ENCODE results near the gene GNG7.

The GNG7 gene

GRCh38 chr19:2491130-2491801, 211.2 kb downstream of the GNG7 start:
- ChIA-PET POLR2A (interaction anchor here (1.8 kb wide), 1 partner anchor 15 kb away, joined by 6 read pairs; the partner anchor contains the start of gene GADD45B), CTCF (no interaction called here)
- no peak for DNase-seq (ENCODE audit: extremely low spot score)
- no peak for TF ChIP-seq LEF1 (IDR thresholded peaks at IDR 0.05; ENCODE audit: borderline replicate concordance)
- no peak for TF ChIP-seq NFRKB (IDR thresholded peaks at IDR 0.05)
- TF ChIP-seq FOXK2 (IDR thresholded peaks at IDR 0.05) = no peak
- TF ChIP-seq PKNOX1 (IDR thresholded peaks at IDR 0.05) = no peak
- no peak for TF ChIP-seq BHLHE40 (IDR thresholded peaks at IDR 0.05; ENCODE audit: borderline replicate concordance)
- TF ChIP-seq SP1 (IDR thresholded peaks at IDR 0.05) = no peak
- TF ChIP-seq SUZ12 (IDR thresholded peaks at IDR 0.05) = no peak

GRCh38 chr19:2490659-2491058, 211.8 kb downstream of the GNG7 start:
- TF ChIP-seq BHLHE40 (IDR thresholded peaks at IDR 0.05; ENCODE audit: borderline replicate concordance) (no peak), L3MBTL2 (conservative IDR thresholded peaks at IDR 0.05) (no peak), SP1 (IDR thresholded peaks at IDR 0.05) (no peak), SUZ12 (IDR thresholded peaks at IDR 0.05) (no peak), ZNF384 (IDR thresholded peaks at IDR 0.05) (no peak), FOXM1 (IDR thresholded peaks at IDR 0.05; ENCODE audit: borderline replicate concordance) (no peak), ELF4 (IDR thresholded peaks at IDR 0.05) (no peak), FOXA1 (IDR thresholded peaks at IDR 0.05) (no peak), CTBP1 (IDR thresholded peaks at IDR 0.05; ENCODE audit: borderline replicate concordance) (no peak), NFRKB (IDR thresholded peaks at IDR 0.05) (no peak), PKNOX1 (IDR thresholded peaks at IDR 0.05) (no peak), ARNT (IDR thresholded peaks at IDR 0.05) (no peak), TARDBP (IDR thresholded peaks at IDR 0.05) (no peak), LEF1 (IDR thresholded peaks at IDR 0.05; ENCODE audit: borderline replicate concordance) (no peak), FOXK2 (IDR thresholded peaks at IDR 0.05) (no peak)
- DNase-seq (ENCODE audit: extremely low spot score) = no peak
- CTCF ChIA-PET = no interaction called here
- POLR2A ChIA-PET = interaction anchor here (0.8 to 1.8 kb wide), 2 partner anchors 14 to 121 kb away, joined by 3 to 6 read pairs; partner anchors contain the start of gene GADD45B

- TF ChIP-seq ARNT (IDR thresholded peaks at IDR 0.05) (no peak), PKNOX1 (IDR thresholded peaks at IDR 0.05) (no peak), ZNF384 (IDR thresholded peaks at IDR 0.05) (no peak), CTBP1 (IDR thresholded peaks at IDR 0.05; ENCODE audit: borderline replicate concordance) (no peak), L3MBTL2 (conservative IDR thresholded peaks at IDR 0.05) (no peak), BHLHE40 (IDR thresholded peaks at IDR 0.05; ENCODE audit: borderline replicate concordance) (no peak), FOXM1 (IDR thresholded peaks at IDR 0.05; ENCODE audit: borderline replicate concordance) (no peak), SUZ12 (IDR thresholded peaks at IDR 0.05) (no peak), SP1 (IDR thresholded peaks at IDR 0.05) (no peak), TARDBP (IDR thresholded peaks at IDR 0.05) (no peak), FOXA1 (IDR thresholded peaks at IDR 0.05) (no peak)
- ChIA-PET CTCF (no interaction called here), POLR2A (no interaction called here)
- no peak for DNase-seq (ENCODE audit: extremely low spot score)
Observed at GRCh38 chr19:2488942-2489731, 213.4 kb downstream of the GNG7 start.

GRCh38 chr19:2488405-2488941, 214.0 kb downstream of the GNG7 start:
- DNase-seq (ENCODE audit: extremely low spot score) = no peak
- POLR2A ChIA-PET = no interaction called here

GRCh38 chr19:2487842-2488241, 214.7 kb downstream of the GNG7 start:
- ChIA-PET POLR2A (interaction anchor here (1.4 kb wide), 1 partner anchor 12 kb away, joined by 11 read pairs; the partner anchor contains the start of gene GADD45B), CTCF (no interaction called here)
- DNase-seq (ENCODE audit: extremely low spot score) = no peak
- TF ChIP-seq HDGF (IDR thresholded peaks at IDR 0.05; ENCODE audit: borderline replicate concordance) = no peak
- no peak for TF ChIP-seq LEF1 (IDR thresholded peaks at IDR 0.05; ENCODE audit: borderline replicate concordance)
- TF ChIP-seq PKNOX1 (IDR thresholded peaks at IDR 0.05) = no peak
- no peak for TF ChIP-seq FOXA1 (IDR thresholded peaks at IDR 0.05)
- no peak for TF ChIP-seq SUZ12 (IDR thresholded peaks at IDR 0.05)
- TF ChIP-seq FOXM1 (IDR thresholded peaks at IDR 0.05; ENCODE audit: borderline replicate concordance) = no peak
- TF ChIP-seq L3MBTL2 (conservative IDR thresholded peaks at IDR 0.05) = no peak
- TF ChIP-seq TARDBP (IDR thresholded peaks at IDR 0.05) = no peak
- no peak for TF ChIP-seq FOXK2 (IDR thresholded peaks at IDR 0.05)
- no peak for TF ChIP-seq CTBP1 (IDR thresholded peaks at IDR 0.05; ENCODE audit: borderline replicate concordance)
- TF ChIP-seq NFRKB (IDR thresholded peaks at IDR 0.05) = no peak
- no peak for TF ChIP-seq ELF4 (IDR thresholded peaks at IDR 0.05)
- no peak for TF ChIP-seq ARNT (IDR thresholded peaks at IDR 0.05)
- no peak for TF ChIP-seq BHLHE40 (IDR thresholded peaks at IDR 0.05; ENCODE audit: borderline replicate concordance)
- TF ChIP-seq SP1 (IDR thresholded peaks at IDR 0.05) = no peak
- no peak for TF ChIP-seq ZNF384 (IDR thresholded peaks at IDR 0.05)

More at GRCh38 chr19:2488405-2488941, 214.0 kb downstream of the GNG7 start:
- CTCF ChIA-PET = no interaction called here
- TF ChIP-seq TARDBP (IDR thresholded peaks at IDR 0.05) (no peak), FOXM1 (IDR thresholded peaks at IDR 0.05; ENCODE audit: borderline replicate concordance) (no peak), SP1 (IDR thresholded peaks at IDR 0.05) (no peak), HDGF (IDR thresholded peaks at IDR 0.05; ENCODE audit: borderline replicate concordance) (no peak), PKNOX1 (IDR thresholded peaks at IDR 0.05) (no peak), ZNF384 (IDR thresholded peaks at IDR 0.05) (no peak), ELF4 (IDR thresholded peaks at IDR 0.05) (no peak)
